Lower leg skin (tissue), 4 donors: Measurements from ENCODE around the gene CCDC167. TPM values are rescaled to one million over a fixed set of nuclear protein-coding genes. Genes with fewer than 3 reads are reported as not detected.

Experiments used
- DNase-seq, 2 donors: peaks; one replicate each; pipeline ENCODE4 v3.0.0-alpha.2; 2019; ENCODE audit warnings: low spot score in 2 of 2
- H3K4me3 ChIP-seq: fragments of 200-600 bp; sonication (generic); 2 replicates; pipeline ENCODE4 v1.5.1; 2017; ENCODE audit warnings: mild to moderate bottlenecking, low read depth; ENCODE audit not compliant: poor library complexity, severe bottlenecking
- POLR2A ChIP-seq, 2 donors: fragments of 450-650 bp; IDR thresholded peaks; one replicate each; pipeline ENCODE4 v1.6.1; 2016 to 2017; ENCODE audit warnings: antibody characterized with exemption in 2 of 2, mild to moderate bottlenecking in 1 of 2, moderate library complexity in 1 of 2
- WGBS, 2 donors: methylation state at CpG; one replicate each; pipeline ENCODE4 v1.1.5; 2018; 5-methylcytosine and 5-hydroxymethylcytosine counted together
- intact Hi-C: fragments of 100-400 bp; cut with DNase I; formaldehyde crosslinking; loops from one replicate; pipeline ENCODE4 v1.15.0; 2023; ENCODE audit warnings: low total_unique reads
- total RNA-seq, 4 donors: library from RNA; depleted of rRNA; stranded (reverse); fragments of >200 nt; gene quantifications; one replicate each; pipeline ENCODE4 v1.1.0, GENCODE V29; 2016
- TF ChIP-seq, protein P1 (sequence below), 3 donors: fragments of 450-650 bp; IDR thresholded peaks; one replicate each; pipeline ENCODE4 v1.5.1; 2016; ENCODE audit warnings: antibody characterized with exemption in 3 of 3, mild to moderate bottlenecking in 3 of 3, moderate library complexity in 2 of 3

Gene CCDC167
- total RNA-seq, 4 donors from 2014 or later: 11.8 to 21.8 (median 14.5) TPM

DNA sequence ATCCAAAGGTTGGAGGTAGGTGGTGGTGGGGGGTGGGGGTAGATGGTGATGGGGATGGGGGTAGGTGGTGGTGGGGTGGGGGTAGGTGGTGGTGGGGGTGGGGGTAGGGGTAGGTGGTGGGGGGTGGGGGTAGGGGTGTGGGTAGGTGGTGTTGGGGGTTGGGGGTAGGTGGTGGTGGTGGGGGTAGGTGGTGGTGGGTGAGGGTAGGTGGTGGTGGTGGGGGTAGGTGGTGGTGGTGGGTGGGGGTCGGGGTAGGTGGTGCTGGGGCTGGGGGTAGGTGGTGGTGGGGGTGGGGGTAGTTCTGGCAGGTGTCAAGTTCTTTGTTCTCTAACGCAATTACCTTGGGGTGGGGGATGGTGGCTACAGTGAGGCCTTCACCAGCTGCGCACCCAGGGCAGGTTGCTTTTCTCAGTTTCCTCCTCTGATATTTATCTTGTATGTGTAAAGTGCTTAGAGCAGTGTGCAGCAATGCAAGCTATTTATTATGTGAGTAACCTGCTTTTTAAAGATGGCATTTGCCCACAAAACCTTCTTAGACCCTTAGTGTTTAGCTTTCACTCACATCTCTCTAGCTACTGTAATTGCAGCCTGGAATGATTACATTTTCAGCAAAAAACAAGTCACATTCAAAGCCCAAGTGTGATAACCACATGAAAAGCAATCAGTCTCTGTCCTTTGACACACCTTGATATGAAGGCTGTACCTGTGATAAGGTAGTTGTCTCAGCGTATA lies 8.2 kb upstream of the CCDC167 start:
- no peak for DNase-seq
- WGBS, 2 donors: 62 to 82% methylated on average over 4 of the region's 4 CpGs
- H3K4me3 ChIP-seq: no peak overlapping the region
- TF ChIP-seq, protein P1, sequence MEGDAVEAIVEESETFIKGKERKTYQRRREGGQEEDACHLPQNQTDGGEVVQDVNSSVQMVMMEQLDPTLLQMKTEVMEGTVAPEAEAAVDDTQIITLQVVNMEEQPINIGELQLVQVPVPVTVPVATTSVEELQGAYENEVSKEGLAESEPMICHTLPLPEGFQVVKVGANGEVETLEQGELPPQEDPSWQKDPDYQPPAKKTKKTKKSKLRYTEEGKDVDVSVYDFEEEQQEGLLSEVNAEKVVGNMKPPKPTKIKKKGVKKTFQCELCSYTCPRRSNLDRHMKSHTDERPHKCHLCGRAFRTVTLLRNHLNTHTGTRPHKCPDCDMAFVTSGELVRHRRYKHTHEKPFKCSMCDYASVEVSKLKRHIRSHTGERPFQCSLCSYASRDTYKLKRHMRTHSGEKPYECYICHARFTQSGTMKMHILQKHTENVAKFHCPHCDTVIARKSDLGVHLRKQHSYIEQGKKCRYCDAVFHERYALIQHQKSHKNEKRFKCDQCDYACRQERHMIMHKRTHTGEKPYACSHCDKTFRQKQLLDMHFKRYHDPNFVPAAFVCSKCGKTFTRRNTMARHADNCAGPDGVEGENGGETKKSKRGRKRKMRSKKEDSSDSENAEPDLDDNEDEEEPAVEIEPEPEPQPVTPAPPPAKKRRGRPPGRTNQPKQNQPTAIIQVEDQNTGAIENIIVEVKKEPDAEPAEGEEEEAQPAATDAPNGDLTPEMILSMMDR (IDR thresholded peaks at IDR 0.05): no peak
- no peak for TF ChIP-seq POLR2A (IDR thresholded peaks at IDR 0.05)
- intact Hi-C loops: no loop called here

DNA sequence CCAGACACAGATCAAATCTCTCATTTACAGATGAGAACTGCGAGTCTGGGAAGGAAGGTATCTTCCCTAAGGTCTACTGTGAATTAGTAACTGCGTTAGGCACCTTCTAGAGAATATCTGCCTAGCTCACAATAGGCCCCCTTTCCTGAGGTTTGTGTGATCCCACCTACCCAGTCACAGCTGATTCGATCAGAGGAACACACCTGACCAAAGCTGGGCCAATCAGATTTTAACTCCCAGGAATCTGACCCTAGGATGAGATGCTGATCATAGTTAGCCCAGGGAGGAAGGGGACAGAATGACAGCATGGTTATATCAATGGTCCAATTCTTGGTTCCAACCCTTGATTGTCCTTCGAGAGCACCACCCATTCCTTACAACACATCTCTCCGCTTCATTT lies 7.4 kb upstream of the CCDC167 start:
- WGBS, 2 donors: 91 to 92% methylated on average over 5 of the region's 5 CpGs
- intact Hi-C loops: no loop called here
- H3K4me3 ChIP-seq: no peak overlapping the region
- no peak for TF ChIP-seq POLR2A (IDR thresholded peaks at IDR 0.05)
- TF ChIP-seq, protein P1 (IDR thresholded peaks at IDR 0.05): no peak
- no peak for DNase-seq

DNA sequence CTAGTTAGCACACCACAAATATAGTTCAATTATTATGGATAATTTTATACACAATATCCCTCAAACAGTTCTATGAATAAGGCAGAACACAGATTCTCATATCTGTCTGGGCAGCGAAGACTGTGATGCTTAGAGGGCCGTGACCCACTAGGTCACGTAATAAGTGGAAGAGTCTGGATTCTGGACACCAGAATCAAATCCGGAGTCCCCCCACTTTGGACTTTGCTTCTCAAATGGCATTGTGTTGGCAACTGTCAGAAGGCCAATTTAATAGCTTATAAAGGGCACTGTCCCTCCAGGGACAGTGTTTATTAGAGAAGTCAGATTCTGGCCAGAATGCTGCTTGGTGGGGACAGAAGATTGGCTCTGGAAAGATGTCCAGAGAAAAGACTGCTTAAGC lies 6.8 kb upstream of the CCDC167 start:
- intact Hi-C loops: no loop called here

DNA sequence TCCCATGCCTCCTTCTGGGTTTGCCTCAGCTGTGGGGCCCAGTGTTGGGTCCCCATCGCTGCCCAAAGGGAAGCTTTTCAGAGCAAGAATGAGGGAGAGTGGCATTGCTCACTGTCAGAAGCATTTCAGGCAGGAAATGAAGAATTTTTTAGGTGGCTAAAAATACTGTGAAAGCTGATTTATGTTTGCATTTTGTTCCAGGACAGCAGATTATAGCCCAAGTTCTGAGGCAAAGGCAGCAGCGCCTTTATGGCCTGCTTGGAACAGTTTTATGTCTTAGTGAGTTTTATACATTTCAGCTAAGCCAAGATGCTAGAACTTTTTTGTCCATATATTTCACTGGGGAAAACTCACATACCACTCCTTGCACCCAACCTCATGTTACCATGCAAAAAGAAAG lies 4.3 kb upstream of the CCDC167 start:
- WGBS, 2 donors: 69 to 82% methylated on average over 2 of the region's 2 CpGs
- intact Hi-C loops: no loop called here
- no peak for DNase-seq
- no peak overlapping the region for H3K4me3 ChIP-seq
- TF ChIP-seq POLR2A (IDR thresholded peaks at IDR 0.05): no peak
- TF ChIP-seq, protein P1 (IDR thresholded peaks at IDR 0.05): no peak

More for the DNA sequence above, 6.8 kb upstream of the CCDC167 start:
- H3K4me3 ChIP-seq: no peak overlapping the region
- no peak for DNase-seq
- 69 to 93% methylated on average over 4 of the region's 4 CpGs for WGBS, 2 donors
- TF ChIP-seq, protein P1 (IDR thresholded peaks at IDR 0.05): no peak
- no peak for TF ChIP-seq POLR2A (IDR thresholded peaks at IDR 0.05)

DNA sequence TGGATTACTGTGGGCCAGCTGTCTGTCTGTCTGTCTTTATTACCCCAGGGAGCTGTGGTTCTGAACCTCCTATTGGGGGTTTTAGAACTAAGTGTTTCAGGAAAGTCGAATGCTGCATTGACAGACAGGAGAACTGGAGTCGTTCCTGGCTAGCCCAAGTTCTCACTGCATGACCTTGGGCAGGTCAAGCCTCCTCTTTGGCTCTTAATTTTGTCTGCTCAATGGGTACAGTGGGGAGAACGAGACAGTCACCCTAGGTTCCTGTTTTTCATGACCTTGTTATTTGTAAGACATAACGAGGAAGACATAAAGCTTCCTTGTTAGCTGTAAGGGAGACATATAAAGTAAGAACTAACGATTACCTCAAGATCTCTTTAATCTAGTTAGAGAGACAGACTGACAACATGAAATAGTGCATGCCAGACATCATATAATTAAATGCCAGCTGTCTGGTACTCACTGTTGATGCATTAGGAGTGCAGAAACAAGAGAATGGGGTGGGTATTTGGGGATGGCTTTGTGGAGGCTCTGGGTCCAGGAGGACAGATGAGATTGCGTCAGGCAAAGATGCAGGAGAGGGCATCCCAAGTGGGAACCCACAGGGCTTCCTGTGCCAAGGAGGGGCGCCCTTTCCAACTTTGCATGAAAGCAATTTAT lies 3.7 kb upstream of the CCDC167 start:
- TF ChIP-seq POLR2A (IDR thresholded peaks at IDR 0.05): no peak
- TF ChIP-seq, protein P1 (IDR thresholded peaks at IDR 0.05): no peak
- H3K4me3 ChIP-seq: no peak overlapping the region
- 64 to 67% methylated on average over 7 of the region's 7 CpGs for WGBS, 2 donors
- no peak for DNase-seq
- intact Hi-C loops: no loop called here
